ENCODE measurements around the gene ZSCAN31.

- TF ChIP-seq CTCF (IDR thresholded peaks at IDR 0.05; ENCODE audit: low read depth, low read length, poor library complexity, severe bottlenecking) = no peak
- TF ChIP-seq EZH2phosphoT487 (IDR thresholded peaks at IDR 0.05; ENCODE audit: borderline replicate concordance, low read length) = no peak
Measured at GRCh38 chr6:28380381-28380780, 44.4 kb upstream of the ZSCAN31 start.
